ENCODE measurements around the gene HSPG2.

GRCh38 chr1:21881250-21881649, 55.9 kb downstream of the HSPG2 start:
- TF ChIP-seq CTCF (IDR thresholded peaks at IDR 0.05), result no peak
- no peak for TF ChIP-seq POLR2A (IDR thresholded peaks at IDR 0.05)
